GM12865 (cell line): ENCODE measurements around the gene MED8.

ENCODE experiments used
- DNase-seq: peaks from one replicate; pipeline ENCODE4 v3.0.0; 2010; ENCODE audit warnings: low read depth
- H3K4me3 ChIP-seq: 2 replicates; pipeline ENCODE4 v1.5.1; 2011; ENCODE audit warnings: mild to moderate bottlenecking, low read depth, low read length, control low read depth
- TF ChIP-seq, protein P1 (sequence below): IDR thresholded peaks from 2 replicates; pipeline ENCODE4 v1.5.1; 2011; ENCODE audit warnings: low read length, control low read depth, low read depth, inconsistent platforms; ENCODE audit not compliant: insufficient read depth; ENCODE audit errors: missing control alignments

Gene MED8

DNA sequence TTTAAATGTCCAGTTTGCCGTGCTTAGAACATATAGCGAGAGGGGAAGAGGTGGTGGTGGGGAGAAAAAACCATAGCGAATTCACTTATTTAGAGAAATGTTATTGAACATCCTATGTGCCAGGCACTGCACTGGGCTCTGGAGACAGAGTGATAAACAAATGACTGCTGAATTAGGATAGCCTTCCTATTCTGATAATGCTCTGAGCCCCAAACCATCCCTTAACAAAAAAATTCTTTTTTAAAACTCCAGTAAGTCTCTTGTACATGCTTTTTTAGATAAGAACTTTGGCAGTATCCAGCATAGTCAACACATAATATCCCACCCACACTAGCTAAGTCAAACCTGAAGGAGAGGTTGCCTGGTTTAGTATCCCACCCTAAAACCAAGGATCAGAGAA is 8.6 kb upstream of the MED8 start:
- DNase-seq = no peak
- TF ChIP-seq, protein P1, sequence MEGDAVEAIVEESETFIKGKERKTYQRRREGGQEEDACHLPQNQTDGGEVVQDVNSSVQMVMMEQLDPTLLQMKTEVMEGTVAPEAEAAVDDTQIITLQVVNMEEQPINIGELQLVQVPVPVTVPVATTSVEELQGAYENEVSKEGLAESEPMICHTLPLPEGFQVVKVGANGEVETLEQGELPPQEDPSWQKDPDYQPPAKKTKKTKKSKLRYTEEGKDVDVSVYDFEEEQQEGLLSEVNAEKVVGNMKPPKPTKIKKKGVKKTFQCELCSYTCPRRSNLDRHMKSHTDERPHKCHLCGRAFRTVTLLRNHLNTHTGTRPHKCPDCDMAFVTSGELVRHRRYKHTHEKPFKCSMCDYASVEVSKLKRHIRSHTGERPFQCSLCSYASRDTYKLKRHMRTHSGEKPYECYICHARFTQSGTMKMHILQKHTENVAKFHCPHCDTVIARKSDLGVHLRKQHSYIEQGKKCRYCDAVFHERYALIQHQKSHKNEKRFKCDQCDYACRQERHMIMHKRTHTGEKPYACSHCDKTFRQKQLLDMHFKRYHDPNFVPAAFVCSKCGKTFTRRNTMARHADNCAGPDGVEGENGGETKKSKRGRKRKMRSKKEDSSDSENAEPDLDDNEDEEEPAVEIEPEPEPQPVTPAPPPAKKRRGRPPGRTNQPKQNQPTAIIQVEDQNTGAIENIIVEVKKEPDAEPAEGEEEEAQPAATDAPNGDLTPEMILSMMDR = no peak
- no peak overlapping the region for H3K4me3 ChIP-seq

GRCh38 chr1:43396059-43396458 is 6.5 kb upstream of the MED8 start:
- no peak for DNase-seq
- TF ChIP-seq, protein P1 = no peak
- no peak overlapping the region for H3K4me3 ChIP-seq

GRCh38 chr1:43395523-43395922 is 5.9 kb upstream of the MED8 start:
- no peak for DNase-seq
- TF ChIP-seq, protein P1 = no peak
- no peak overlapping the region for H3K4me3 ChIP-seq

- H3K4me3 ChIP-seq = no peak overlapping the region
- DNase-seq = no peak
- TF ChIP-seq, protein P1 = no peak
Measured at GRCh38 chr1:43392702-43393101, 3.1 kb upstream of the MED8 start.

DNA sequence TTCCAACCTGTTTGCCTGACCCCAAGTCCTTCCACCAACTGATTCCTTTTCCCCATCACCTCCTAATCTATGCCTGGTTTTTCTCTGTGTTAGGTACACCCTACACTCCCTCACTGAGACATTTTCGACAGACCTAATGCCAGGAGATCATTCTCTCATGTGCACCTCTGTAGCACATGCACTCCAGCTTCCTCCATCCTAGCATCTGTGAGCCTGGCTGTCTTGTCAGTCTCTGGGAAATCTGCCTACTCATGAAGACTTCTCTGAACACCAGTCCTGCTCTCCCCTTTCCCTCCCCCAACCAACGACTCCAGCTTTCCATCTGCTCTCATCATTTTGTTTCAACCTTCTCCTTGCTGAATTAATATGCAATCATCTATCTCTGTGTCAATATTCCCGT is 987 bp downstream of the MED8 start:
- H3K4me3 ChIP-seq = peak overlapping the region; percentile 82
- TF ChIP-seq, protein P1 = no peak
- DNase-seq = no peak

- H3K4me3 ChIP-seq = no peak overlapping the region; the same call in 1 of the 2 replicates
- TF ChIP-seq, protein P1 = no peak
- peak; percentile 28 for DNase-seq
Measured at GRCh38 chr1:43387976-43388599, 1.5 kb downstream of the MED8 start.

DNA sequence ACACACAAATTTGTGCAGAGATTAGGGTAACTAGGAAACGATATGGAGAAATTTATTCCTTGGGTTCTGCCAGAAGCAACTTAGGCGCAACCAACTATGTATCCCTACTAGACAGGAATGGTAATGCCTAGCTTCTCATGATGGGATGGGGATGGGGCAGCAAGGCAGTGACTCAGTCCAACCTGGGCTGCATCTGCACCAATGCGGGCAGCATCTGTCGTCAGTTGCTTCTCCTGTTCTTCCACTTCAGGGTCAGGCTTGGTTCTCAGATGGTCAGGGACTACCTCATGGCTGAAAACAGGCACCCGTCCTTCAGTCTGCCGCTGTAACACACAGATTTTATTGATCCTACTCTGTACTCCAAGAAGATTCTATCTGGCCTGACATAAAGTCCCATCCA is 2.9 kb downstream of the MED8 start:
- H3K4me3 ChIP-seq = no peak overlapping the region
- TF ChIP-seq, protein P1 = no peak
- no peak for DNase-seq
